Stimulated activated CD8-positive, alpha-beta memory T cell treated with anti-CD3 and anti-CD28 coated beads, Interleukin-4, amount 100 ng/mL, for 48 hours (primary cell): ENCODE measurements around the gene CFAP20DC.
"Not testable (repeated sequence)": the region's sequence is repeated elsewhere in the genome, so short reads cannot be mapped to it uniquely, and the experiment has no call there.

ENCODE experiments used
- DNase-seq: peaks from one replicate; pipeline ENCODE4 v3.0.0-alpha.2; 2020

Gene CFAP20DC

DNA sequence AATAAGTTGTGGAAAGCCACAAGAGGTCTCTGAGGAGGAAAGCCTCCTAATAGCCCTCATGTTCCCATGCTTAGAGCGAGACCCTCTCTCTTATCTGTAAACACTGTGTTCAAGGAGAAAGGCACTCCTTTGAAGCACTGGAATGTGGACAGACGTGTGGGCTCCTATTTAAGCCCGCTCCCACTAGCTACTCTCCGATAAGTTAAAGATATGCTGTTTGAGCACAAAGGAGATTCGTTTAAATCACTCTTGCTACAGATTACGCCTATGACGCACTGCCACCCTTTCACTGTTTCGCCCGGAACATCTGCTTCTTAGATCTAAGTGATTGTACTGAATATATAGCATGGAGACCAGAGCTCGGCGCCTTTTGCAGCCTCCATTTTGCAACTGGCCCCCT, 325.5 kb downstream of the CFAP20DC start:
- DNase-seq: no peak

- no peak for DNase-seq
Observed at GRCh38 chr3:58723173-58723572, 326.7 kb downstream of the CFAP20DC start.

- no peak for DNase-seq
Observed at GRCh38 chr3:58722561-58722960, 327.3 kb downstream of the CFAP20DC start.

GRCh38 chr3:58720526-58720925, 329.3 kb downstream of the CFAP20DC start:
- no peak for DNase-seq

GRCh38 chr3:58719684-58720083, 330.1 kb downstream of the CFAP20DC start:
- no peak for DNase-seq

DNA sequence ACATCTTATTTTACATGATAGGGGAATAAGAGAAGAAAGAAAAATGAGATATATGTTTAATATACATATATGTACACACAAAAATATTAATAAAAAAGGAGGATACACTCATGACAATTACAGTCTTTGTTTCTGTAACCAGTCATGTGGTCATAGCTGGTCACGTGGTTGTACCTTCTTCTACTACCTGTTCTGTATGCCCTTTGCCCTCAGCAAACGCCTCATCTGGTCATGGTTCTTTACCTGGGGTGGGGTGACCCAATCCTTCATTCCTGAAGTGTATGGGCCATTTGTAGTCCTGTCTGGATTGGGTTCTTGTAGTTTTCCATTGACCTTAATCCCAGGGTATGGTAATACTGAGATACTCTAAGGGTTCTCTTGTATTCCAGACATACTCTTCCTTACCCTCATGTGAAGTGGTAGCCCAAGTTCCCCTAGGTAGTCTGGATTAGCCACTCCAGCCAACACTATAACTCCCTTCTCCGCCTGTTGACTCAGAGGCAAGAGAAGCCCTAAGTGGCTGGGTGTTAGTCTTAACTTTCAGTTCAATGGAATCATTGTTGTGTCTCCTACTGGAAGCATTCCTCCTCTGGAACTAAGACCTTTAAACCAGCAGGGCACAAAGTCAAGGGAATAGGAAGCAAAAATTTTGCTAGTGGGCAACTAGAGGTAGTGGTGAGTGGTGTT, 336.0 kb downstream of the CFAP20DC start:
- DNase-seq: no peak

GRCh38 chr3:58711871-58712270, 338.0 kb downstream of the CFAP20DC start:
- no peak for DNase-seq

DNA sequence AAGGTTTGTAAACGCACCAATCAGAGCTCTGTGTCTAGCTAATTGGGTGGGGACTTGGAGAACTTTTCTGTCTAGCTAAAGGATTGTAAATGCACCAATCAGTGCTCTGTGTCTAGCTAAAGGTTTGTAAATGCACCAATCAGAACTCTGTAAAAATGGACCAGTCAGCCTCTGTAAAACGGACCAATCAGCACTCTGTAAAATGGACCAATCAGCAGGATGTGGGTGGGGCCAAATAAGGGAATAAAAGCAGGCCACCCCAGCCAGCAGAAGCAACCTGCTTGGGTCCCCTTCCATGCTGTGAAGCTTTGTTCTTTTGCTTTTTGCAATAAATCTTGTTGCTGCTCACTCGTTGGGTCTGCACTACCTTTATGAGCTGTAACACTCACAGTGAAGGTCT, 340.8 kb downstream of the CFAP20DC start:
- DNase-seq: not testable (repeated sequence)

DNA sequence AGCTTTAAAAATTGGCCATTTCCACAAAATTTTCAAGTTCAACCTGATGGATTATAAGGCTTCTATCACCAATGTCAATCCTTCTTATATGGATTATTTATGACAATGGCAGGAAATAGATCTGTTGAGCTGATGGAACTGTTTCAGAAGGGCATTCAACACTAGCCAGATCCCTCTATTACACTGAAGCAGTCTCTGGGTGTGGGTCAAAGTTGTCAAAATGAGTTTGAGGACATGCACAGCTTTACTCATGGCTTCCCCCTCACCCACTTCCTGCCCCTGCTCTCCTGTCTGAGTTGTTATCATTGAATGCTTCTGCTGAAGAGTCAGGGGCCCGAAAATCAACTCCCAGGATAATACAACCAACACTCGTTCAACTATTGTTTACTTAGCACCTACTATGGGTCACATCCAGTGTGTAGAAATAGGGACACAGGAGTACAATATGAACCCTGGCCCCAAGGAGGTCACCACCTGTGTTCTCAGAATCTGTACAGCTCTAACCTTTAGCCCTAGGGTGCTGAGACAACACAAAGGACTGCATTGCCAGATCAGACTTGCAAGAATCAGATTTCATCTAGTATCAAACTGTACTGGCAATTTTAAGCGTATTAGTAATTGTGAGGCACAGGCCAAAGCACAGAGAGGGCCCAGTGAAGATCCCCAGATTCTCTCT, 341.6 kb downstream of the CFAP20DC start:
- no peak for DNase-seq

DNA sequence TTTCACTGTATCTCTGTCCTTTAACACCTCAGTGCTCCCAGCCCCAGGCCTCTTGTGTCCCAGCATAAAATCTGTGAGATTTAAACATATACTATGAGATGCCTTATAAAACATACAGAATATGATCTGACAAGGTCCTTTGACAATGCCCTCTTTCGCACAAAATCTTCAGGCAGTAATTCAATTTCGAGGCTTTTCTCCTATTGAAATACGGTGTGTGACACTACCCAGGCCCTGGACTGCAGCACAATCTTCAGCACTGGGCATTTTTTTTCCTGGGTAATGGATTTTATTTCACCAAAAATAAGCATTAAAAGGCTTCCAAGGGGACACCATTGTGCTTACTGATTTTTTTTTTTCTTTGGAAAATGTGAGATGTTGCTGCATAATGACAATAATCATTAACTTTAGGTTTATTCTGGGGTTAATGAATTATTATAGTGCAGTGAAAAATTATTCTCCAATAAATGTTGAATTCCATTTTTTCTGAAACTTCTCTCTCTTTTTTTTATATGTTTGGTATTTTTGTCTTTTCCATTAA, 342.4 kb downstream of the CFAP20DC start:
- DNase-seq: no peak

DNA sequence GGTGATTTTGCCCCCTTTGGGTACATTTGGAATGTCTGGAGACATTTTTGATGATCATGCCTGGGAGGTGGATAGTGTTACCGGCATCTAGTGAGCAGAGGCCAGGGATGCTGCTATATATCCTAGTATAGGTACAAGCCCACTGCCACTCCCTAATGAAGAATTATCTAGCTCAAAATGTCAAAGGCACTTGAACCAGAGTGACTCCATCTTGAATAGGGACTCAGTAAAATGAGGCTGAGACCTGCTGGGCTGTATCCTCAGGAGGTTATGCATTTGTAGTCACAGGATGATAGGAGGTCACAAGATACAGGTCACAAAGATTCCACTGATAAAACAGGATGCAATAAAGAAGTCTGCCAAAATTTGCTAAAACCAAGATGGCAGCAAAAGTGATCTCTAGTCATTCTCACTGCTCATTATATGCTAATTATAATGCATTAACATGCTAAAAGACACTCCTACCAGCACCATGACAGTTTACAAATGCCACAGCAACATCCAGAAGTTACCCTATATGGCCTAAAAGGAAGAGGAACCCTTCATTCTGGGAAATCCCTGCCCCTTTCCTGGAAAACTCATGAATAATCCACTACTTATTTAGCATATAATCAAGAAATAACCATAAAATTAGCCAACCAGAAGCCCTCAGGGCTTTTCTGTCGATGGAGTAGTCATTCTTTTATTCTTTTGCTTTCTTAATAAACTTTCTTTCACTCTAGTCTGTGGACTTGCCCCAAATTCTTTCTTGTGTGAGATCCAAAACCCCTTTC, 343.2 kb downstream of the CFAP20DC start:
- DNase-seq: no peak

DNA sequence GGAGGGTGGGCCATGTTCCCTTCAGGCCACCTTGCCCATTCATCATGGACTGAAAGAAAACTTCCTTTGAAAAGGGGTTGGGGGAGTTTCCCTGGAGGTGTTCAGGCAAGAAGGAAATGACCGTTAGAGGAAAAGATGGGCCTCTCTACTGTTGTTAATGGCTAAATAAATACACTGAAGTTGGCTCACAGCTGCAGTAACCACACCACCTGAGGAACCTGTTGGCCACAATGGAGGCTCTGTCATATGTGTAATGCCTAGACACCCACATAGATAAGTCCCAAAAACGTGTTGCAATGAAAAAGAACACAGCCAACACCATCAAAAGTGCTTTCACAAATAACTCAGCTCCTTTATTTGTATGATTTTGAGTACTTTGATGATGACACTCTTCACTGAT, 345.1 kb downstream of the CFAP20DC start:
- no peak for DNase-seq

DNA sequence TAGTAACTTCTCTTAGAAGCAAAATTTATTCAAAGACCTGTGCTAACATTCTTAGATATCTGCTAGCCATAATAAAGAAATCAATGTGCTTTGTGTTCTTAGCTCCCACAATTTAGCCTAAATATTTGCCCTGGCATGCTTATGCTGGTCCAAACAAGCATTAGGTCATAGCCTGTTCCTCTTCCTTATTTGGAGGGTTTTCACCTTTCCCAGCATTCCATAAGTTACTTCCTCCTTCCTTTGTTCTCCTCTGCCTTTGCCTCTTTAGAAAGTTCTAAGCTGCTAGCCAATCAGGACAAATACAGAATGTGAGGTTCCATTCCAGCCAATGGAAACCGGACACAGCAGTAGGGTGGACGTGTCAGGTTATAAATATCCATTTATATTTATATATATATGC, 345.5 kb downstream of the CFAP20DC start:
- DNase-seq: not testable (repeated sequence)

DNA sequence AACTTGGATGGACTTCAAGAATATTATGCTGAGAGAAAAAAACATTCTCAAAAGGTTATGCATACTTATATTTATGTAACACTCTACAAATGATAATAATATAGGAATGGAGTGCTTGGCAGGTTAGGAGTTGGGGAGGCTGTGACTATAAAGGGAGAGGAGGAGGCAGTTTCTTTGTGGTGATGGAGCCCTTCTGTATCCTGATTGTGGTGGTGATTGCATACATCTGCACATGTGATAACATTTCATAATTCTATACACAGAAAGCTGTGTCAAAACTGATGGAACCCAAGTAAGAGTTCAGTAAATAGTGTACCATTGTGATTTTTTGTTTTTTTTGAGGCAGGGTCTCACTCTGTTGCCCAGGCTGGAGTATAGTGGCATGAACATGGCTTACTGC, 351.6 kb downstream of the CFAP20DC start:
- DNase-seq: no peak

DNA sequence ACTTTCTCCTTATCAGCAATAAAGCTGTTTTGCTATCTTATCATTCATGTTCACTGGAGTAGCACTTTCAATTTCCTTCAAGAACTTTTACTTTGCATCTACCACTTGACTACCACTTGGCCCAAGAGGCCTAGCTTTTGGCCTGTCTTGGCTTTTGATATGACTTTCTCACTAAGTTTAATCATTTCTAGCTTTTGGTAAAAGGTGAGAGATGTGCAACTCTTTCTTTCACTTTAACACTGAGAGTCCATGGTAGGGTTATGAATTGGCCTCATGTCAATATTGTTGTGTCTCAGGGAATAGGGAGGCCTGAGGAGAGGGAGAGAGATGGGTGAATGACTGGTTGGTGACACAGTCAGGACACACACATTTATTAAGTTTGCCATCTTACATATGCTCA, 352.3 kb downstream of the CFAP20DC start:
- no peak for DNase-seq

DNA sequence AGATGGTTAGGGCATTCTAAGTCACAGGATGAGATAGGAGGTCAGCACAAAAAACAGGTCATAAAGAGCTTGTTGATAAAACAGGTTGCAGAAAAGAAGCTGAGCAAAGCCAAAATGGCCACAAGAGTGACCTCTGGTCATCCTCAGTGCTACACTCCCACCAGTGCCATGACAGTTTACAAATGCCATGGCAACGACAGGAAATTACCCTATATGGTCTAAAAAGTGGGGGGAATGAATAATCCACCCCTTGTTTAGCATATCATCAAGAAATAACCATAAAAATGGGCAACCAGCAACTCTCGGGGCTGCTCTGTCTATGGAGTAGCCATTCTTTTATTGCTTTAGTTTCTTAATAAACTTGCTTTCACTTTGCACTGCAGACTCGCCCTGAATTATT, 353.0 kb downstream of the CFAP20DC start:
- not testable (repeated sequence) for DNase-seq

- no peak for DNase-seq
Observed at GRCh38 chr3:58696093-58696492, 353.7 kb downstream of the CFAP20DC start.

DNA sequence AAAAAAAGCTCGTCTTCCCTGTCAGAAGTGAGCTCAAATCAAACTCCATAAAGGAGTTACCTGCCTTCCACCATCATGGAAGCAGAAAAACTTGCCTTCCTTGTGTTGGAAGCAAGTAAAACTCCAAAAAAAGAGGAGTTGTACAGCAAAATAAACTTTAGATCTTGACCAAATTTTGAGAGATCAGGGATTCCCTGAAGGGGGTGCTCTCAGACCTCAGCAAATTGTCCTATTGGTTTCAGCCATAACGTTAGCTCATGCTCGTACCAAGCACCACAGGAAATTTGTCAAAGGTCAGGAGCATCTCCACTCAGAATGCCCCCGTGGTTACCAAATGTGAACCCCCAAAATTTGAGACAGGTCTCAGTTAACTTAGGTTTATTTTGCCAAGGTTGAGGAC, 354.5 kb downstream of the CFAP20DC start:
- DNase-seq: not testable (repeated sequence)

DNA sequence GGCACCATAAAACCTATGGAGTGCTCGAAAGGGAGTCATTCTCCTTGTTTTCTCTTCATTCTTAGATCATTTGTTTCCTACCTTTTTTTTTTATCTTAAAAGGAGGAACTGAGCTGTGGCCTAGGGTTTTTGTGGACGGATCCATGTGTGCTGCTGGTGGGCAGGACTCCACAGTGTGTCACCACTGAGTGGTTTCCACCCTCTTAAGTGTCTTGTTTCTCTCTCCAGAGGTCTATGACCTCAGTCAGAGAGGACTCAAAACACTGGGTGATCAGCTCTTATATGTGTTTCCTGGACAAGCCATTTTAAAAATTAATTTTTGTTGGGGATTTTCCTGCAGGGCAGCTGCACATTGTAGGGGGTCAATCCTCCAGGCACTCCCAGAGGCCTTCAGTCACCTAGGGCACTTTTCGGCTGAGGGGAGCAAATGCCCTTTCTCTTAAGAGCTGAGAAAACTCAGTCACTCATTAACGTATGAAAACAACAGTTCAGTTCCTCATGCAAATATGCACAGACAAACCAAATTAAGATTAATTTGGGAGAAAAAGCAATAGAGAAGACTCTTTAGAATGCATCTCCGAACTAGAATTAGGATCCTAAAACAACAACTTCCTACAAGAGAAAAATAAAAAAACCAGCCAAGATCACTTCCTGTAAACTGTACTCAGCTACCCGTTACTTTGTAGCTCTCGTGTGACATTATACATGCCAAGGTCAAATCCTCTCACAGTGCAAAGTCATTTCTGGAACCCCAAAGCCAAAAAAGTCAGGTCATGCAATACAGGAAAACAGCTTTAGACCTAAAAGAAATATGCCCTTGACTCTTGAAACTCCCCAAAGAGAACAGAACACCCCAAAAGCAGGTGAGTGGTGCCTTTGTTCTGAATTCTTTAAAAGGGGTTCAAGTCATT, 355.6 kb downstream of the CFAP20DC start:
- no peak for DNase-seq

- DNase-seq: no peak
Observed at GRCh38 chr3:58692484-58692883, 357.3 kb downstream of the CFAP20DC start.
